Measurements from ENCODE around the gene COL1A1. TPM values are rescaled to one million over a fixed set of nuclear protein-coding genes. Genes with fewer than 3 reads are reported as not detected.

The COL1A1 gene
- total and polyA plus RNA-seq, 2 of the 13 experiments (the other 11 are each of a cell fraction or from before 2014, with no cell fraction given): 0.05 TPM; not detected in 1

DNA sequence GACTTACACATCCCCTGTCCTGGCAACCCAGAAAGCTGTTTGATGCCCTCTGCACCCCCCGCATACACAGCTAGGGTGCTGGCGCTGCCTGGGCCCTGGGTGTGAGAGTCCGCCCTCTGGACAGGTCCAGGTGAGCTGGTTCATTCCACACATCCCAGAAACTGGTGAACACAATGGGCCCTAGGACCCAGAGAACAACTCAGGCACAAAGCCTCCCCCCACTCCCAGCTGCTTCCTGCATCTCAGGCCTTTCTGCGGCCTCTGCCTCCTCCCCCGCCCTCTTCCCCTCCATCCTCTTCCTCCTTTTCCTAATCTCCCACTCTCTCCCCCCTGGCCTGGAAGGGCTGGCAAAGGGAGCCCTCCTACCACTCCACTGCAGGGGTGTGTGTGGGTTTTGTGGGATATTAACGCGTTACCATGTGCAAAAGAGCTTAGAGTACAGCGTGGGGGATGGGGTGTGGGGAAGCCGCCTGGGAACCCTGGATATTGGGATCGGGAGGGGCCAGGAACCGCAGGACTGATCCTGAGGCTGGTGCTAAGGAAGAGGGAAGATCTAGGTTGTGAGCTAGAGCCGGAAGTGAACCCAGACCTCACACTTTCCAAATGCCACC is 49.4 kb downstream of the COL1A1 start (continued):
- TF ChIP-seq, protein P1, sequence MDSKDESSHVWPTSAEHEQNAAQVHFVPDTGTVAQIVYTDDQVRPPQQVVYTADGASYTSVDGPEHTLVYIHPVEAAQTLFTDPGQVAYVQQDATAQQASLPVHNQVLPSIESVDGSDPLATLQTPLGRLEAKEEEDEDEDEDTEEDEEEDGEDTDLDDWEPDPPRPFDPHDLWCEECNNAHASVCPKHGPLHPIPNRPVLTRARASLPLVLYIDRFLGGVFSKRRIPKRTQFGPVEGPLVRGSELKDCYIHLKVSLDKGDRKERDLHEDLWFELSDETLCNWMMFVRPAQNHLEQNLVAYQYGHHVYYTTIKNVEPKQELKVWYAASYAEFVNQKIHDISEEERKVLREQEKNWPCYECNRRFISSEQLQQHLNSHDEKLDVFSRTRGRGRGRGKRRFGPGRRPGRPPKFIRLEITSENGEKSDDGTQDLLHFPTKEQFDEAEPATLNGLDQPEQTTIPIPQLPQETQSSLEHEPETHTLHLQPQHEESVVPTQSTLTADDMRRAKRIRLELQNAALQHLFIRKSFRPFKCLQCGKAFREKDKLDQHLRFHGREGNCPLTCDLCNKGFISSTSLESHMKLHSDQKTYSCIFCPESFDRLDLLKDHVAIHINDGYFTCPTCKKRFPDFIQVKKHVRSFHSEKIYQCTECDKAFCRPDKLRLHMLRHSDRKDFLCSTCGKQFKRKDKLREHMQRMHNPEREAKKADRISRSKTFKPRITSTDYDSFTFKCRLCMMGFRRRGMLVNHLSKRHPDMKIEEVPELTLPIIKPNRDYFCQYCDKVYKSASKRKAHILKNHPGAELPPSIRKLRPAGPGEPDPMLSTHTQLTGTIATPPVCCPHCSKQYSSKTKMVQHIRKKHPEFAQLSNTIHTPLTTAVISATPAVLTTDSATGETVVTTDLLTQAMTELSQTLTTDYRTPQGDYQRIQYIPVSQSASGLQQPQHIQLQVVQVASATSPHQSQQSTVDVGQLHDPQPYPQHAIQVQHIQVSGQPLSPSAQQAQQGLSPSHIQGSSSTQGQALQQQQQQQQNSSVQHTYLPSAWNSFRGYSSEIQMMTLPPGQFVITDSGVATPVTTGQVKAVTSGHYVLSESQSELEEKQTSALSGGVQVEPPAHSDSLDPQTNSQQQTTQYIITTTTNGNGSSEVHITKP (CRISPR knock-in tag; IDR thresholded peaks at IDR 0.05; ENCODE audit: low read depth): peak; percentile 67; the same call in 1 of the 2 replicates
- TF ChIP-seq HOXA3 (CRISPR knock-in tag; IDR thresholded peaks at IDR 0.05): peak; percentile 63; the same call in 1 of the 2 replicates
- TF ChIP-seq ZNF598 (CRISPR knock-in tag; IDR thresholded peaks at IDR 0.05; ENCODE audit: borderline replicate concordance): no peak
- TF ChIP-seq ETS1 (CRISPR knock-in tag; IDR thresholded peaks at IDR 0.05): no peak
- TF ChIP-seq SKI (IDR thresholded peaks at IDR 0.05; ENCODE audit: partially characterized antibody): no peak
- TF ChIP-seq KLF16 (CRISPR knock-in tag; IDR thresholded peaks at IDR 0.05): peak in 1 of 2 experiments; percentile 67; a peak in 1 of 4 replicates
- no peak for TF ChIP-seq DRAP1 (CRISPR knock-in tag; IDR thresholded peaks at IDR 0.05)
- TF ChIP-seq, protein P2, sequence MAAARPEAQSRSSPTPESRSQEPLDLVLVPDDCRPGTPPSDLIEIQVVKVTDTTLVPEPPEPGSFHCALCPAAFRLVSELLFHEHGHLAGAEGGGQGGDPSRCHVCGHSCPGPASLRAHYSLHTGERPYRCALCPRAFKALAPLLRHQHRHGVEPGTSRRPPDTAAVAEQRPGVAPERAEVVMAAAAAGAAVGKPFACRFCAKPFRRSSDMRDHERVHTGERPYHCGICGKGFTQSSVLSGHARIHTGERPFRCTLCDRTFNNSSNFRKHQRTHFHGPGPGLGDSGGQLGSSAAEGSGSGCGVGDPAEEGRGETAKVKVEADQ (CRISPR knock-in tag; IDR thresholded peaks at IDR 0.05; ENCODE audit: borderline replicate concordance): no peak
- TF ChIP-seq, protein P3, sequence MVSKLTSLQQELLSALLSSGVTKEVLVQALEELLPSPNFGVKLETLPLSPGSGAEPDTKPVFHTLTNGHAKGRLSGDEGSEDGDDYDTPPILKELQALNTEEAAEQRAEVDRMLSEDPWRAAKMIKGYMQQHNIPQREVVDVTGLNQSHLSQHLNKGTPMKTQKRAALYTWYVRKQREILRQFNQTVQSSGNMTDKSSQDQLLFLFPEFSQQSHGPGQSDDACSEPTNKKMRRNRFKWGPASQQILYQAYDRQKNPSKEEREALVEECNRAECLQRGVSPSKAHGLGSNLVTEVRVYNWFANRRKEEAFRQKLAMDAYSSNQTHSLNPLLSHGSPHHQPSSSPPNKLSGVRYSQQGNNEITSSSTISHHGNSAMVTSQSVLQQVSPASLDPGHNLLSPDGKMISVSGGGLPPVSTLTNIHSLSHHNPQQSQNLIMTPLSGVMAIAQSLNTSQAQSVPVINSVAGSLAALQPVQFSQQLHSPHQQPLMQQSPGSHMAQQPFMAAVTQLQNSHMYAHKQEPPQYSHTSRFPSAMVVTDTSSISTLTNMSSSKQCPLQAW (CRISPR knock-in tag; IDR thresholded peaks at IDR 0.05): peak; percentile 87; the same call in 1 of the 2 replicates
- TF ChIP-seq ZNF614 (CRISPR knock-in tag; IDR thresholded peaks at IDR 0.05; ENCODE audit: borderline replicate concordance): 0 out of 2 replicates have a peak, but pooled peaks have one; percentile 25
- TF ChIP-seq CBX1 (IDR thresholded peaks at IDR 0.05; ENCODE audit: low read depth): no peak
- peak; percentile 84 for TF ChIP-seq ELF1 (CRISPR knock-in tag; IDR thresholded peaks at IDR 0.05)
- TF ChIP-seq ZNF446 (CRISPR knock-in tag; IDR thresholded peaks at IDR 0.05): no peak
- TF ChIP-seq, protein P4, sequence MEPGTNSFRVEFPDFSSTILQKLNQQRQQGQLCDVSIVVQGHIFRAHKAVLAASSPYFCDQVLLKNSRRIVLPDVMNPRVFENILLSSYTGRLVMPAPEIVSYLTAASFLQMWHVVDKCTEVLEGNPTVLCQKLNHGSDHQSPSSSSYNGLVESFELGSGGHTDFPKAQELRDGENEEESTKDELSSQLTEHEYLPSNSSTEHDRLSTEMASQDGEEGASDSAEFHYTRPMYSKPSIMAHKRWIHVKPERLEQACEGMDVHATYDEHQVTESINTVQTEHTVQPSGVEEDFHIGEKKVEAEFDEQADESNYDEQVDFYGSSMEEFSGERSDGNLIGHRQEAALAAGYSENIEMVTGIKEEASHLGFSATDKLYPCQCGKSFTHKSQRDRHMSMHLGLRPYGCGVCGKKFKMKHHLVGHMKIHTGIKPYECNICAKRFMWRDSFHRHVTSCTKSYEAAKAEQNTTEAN (CRISPR knock-in tag; conservative IDR thresholded peaks at IDR 0.05): no peak
- TF ChIP-seq ZNF264 (CRISPR knock-in tag; IDR thresholded peaks at IDR 0.05): no peak
- TF ChIP-seq KLF9 (CRISPR knock-in tag; IDR thresholded peaks at IDR 0.05; ENCODE audit: low read depth): no peak
- peak; percentile 28 for TF ChIP-seq TBL1XR1 (IDR thresholded peaks at IDR 0.05; ENCODE audit: borderline replicate concordance, low read length, partially characterized antibody)
- TF ChIP-seq MIER3 (CRISPR knock-in tag; IDR thresholded peaks at IDR 0.05; ENCODE audit: borderline replicate concordance): 0 out of 2 replicates have a peak, but pooled peaks have one; percentile 30
- TF ChIP-seq ZNF383 (CRISPR knock-in tag; IDR thresholded peaks at IDR 0.05; ENCODE audit: borderline replicate concordance): no peak
